ENCODE results near the gene ZNF292. TPM values are rescaled to one million over a fixed set of nuclear protein-coding genes. Genes with fewer than 3 reads are reported as not detected.
"Not testable (repeated sequence)": the region's sequence is repeated elsewhere in the genome, so short reads cannot be mapped to it uniquely, and the experiment has no call there.

ZNF292 gene
- total and polyA plus RNA-seq, 5 donors from 2014 or later = 25.6 to 119 (median 33.1) TPM

DNA sequence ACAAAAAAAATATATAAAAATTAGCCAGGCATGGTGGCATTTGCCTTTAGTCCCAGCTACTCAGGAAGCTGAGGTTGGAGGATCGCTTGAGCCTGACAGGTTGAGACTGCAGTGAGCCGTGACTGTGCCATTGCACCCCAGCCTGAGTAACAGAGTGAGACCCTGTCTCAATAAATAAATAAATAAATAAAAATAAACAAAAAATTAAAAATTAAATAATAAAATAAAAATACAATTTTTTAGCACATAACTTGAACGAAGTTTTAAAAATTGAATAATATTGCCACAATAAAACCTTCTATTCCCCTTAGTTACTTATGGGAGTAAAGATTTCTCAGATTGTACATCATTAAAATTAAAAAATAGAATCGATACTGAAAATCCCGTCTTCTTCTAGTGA, 31.3 kb upstream of the ZNF292 start:
- H3K4me3 Mint-ChIP-seq = no peak overlapping the region
- H3K9me3 Mint-ChIP-seq = peaks cover 0 to 3% (median 0%) of the 10 kb centered on the region in 7 donors
- ATAC-seq (ENCODE audit: low read depth in 2 of 2) (no peak), DNase-seq (no peak)
- H3K27ac Mint-ChIP-seq = no peak overlapping the region
- H3K27me3 Mint-ChIP-seq = peaks cover 33% of the 10 kb centered on the region
- Histone ChIP-seq H3K9me3 (ENCODE audit: control insufficient read depth in 2 of 2, low read length in 2 of 2) (no peaks in the 10 kb centered on the region), H3K4me1 (ENCODE audit: control insufficient read depth, insufficient read depth, low read length, poor library complexity, severe bottlenecking) (no peaks in the 10 kb centered on the region), H3K4me3 (ENCODE audit: low read depth, low read length) (no peak overlapping the region), H3K27me3 (ENCODE audit: control insufficient read depth, insufficient read depth, low read length) (peaks cover 6% of the 10 kb centered on the region), H3K27ac (ENCODE audit: insufficient read depth, low read length, poor library complexity, severe bottlenecking) (no peak overlapping the region), H3K36me3 (ENCODE audit: control insufficient read depth, insufficient read depth, low read length) (no peaks in the 10 kb centered on the region)
- no peaks in the 10 kb centered on the region for H3K4me1 Mint-ChIP-seq
- H3K36me3 Mint-ChIP-seq = no peaks in the 10 kb centered on the region

DNA sequence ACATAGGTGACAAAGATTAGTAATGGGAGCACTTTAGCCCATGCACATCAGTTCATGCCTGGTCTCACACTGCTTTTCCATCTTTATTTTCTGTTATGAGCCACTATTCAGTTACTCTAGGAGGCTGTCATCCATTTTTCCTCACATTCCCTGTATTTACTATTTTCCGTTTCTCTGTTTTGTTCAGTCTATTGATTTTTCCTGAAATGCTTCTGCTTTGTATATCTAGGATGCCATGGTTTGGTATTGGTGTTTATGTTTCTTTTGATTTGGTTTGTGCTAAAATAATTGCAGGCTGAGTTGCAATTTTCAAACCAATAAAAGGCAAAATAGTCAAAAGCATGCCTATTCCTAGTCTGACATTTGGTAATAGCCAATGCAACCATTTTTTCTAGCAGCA, 28.9 kb upstream of the ZNF292 start:
- Histone ChIP-seq H3K27ac (ENCODE audit: insufficient read depth, low read length, poor library complexity, severe bottlenecking) (no peak overlapping the region), H3K4me1 (ENCODE audit: control insufficient read depth, insufficient read depth, low read length, poor library complexity, severe bottlenecking) (no peaks in the 10 kb centered on the region), H3K4me3 (ENCODE audit: low read depth, low read length) (no peak overlapping the region), H3K9me3 (ENCODE audit: control insufficient read depth in 2 of 2, low read length in 2 of 2) (no peaks in the 10 kb centered on the region), H3K27me3 (ENCODE audit: control insufficient read depth, insufficient read depth, low read length) (peaks cover 4% of the 10 kb centered on the region), H3K36me3 (ENCODE audit: control insufficient read depth, insufficient read depth, low read length) (no peaks in the 10 kb centered on the region)
- H3K4me1 Mint-ChIP-seq = no peaks in the 10 kb centered on the region
- H3K4me3 Mint-ChIP-seq = no peak overlapping the region
- H3K27ac Mint-ChIP-seq = no peak overlapping the region
- no peaks in the 10 kb centered on the region for H3K36me3 Mint-ChIP-seq
- ATAC-seq (ENCODE audit: low read depth in 2 of 2) (no peak), DNase-seq (no peak)
- peaks cover 34% of the 10 kb centered on the region for H3K27me3 Mint-ChIP-seq
- peaks cover 0 to 3% (median 0%) of the 10 kb centered on the region in 7 donors for H3K9me3 Mint-ChIP-seq

DNA sequence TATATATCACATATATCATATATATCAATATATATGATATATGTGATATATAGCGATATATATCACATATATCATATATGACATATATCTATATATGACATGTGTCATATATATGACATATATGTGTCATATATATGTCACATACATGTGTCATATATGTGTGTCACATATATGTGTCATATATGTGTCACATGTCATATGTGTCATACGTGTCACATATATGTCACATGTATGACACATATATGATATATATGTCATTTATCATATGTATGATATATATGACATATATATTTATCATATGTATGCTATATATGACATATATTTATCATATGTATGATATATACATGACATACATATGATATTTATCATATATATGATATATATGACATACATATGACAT, 27.6 kb upstream of the ZNF292 start:
- Mint-ChIP-seq H3K9me3 (peaks cover 0 to 3% (median 0%) of the 10 kb centered on the region in 7 donors), H3K4me3 (no peak overlapping the region), H3K27ac (no peak overlapping the region), H3K27me3 (peaks cover 31% of the 10 kb centered on the region), H3K4me1 (no peaks in the 10 kb centered on the region), H3K36me3 (no peaks in the 10 kb centered on the region)
- H3K9me3 ChIP-seq (ENCODE audit: control insufficient read depth in 2 of 2, low read length in 2 of 2) = no peaks in the 10 kb centered on the region
- ATAC-seq (ENCODE audit: low read depth in 2 of 2) = no peak
- peaks cover 4% of the 10 kb centered on the region for H3K27me3 ChIP-seq (ENCODE audit: control insufficient read depth, insufficient read depth, low read length)
- H3K4me1 ChIP-seq (ENCODE audit: control insufficient read depth, insufficient read depth, low read length, poor library complexity, severe bottlenecking) = no peaks in the 10 kb centered on the region
- H3K27ac ChIP-seq (ENCODE audit: insufficient read depth, low read length, poor library complexity, severe bottlenecking) = no peak overlapping the region
- H3K4me3 ChIP-seq (ENCODE audit: low read depth, low read length) = no peak overlapping the region
- H3K36me3 ChIP-seq (ENCODE audit: control insufficient read depth, insufficient read depth, low read length) = no peaks in the 10 kb centered on the region
- DNase-seq = no peak

DNA sequence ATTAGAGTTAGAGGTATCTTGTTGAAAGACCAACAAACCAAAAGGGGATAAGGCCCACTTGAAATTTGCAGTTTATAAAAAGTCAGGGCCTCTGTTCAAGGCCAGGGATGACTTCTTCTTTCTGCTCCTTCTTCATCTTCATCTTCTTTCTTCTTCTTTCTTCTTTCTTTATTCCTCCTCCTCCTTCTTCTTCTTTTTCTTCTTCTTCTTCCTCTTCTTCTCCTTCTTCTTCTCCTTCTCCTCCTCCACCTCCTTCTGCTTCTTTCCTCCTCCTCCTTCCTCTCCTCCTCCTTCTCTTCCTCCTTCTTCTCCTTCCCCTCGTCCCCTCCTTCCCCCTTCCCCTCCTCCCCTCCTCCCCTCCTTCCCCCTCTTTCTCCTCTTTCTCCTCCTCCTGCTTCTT, 18.4 kb upstream of the ZNF292 start:
- H3K36me3 Mint-ChIP-seq = no peaks in the 10 kb centered on the region
- Histone ChIP-seq H3K27ac (ENCODE audit: insufficient read depth, low read length, poor library complexity, severe bottlenecking) (no peak overlapping the region), H3K9me3 (ENCODE audit: control insufficient read depth in 2 of 2, low read length in 2 of 2) (no peaks in the 10 kb centered on the region), H3K27me3 (ENCODE audit: control insufficient read depth, insufficient read depth, low read length) (no peaks in the 10 kb centered on the region), H3K4me3 (ENCODE audit: low read depth, low read length) (no peak overlapping the region), H3K4me1 (ENCODE audit: control insufficient read depth, insufficient read depth, low read length, poor library complexity, severe bottlenecking) (peaks cover 4% of the 10 kb centered on the region), H3K36me3 (ENCODE audit: control insufficient read depth, insufficient read depth, low read length) (no peaks in the 10 kb centered on the region)
- no peak for ATAC-seq (ENCODE audit: low read depth in 2 of 2)
- H3K4me3 Mint-ChIP-seq = no peak overlapping the region
- DNase-seq = no peak
- no peak overlapping the region for H3K27ac Mint-ChIP-seq
- peaks cover 0 to 5% (median 2%) of the 10 kb centered on the region in 4 donors for H3K4me1 Mint-ChIP-seq
- H3K9me3 Mint-ChIP-seq = peaks cover 0 to 2% (median 0%) of the 10 kb centered on the region in 7 donors
- H3K27me3 Mint-ChIP-seq = peaks cover 10% of the 10 kb centered on the region

DNA sequence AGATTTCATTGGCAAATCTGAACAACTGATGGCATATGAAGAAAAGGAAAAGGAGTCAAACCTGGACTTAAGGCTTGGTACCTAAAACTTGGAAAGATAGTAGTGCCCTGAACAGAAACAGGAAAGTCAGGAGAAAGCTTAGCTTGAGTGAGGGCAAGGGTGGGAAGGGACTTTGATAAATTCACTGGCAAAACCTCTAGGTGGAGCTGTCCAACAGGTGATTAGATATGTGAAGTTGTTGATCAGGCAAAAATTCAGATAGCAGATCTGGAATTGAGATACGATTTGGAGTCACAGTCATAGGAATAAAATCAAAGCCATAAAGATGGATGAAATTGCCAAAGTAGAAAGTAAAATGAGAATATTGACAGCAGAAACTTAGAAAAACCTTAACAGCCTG, 16.1 kb upstream of the ZNF292 start:
- Mint-ChIP-seq H3K27ac (no peak overlapping the region), H3K36me3 (no peaks in the 10 kb centered on the region), H3K4me1 (peaks cover 0 to 5% (median 2%) of the 10 kb centered on the region in 4 donors), H3K27me3 (peaks cover 17% of the 10 kb centered on the region), H3K9me3 (peaks cover 0 to 1% (median 0%) of the 10 kb centered on the region in 7 donors), H3K4me3 (no peak overlapping the region)
- Histone ChIP-seq H3K27me3 (ENCODE audit: control insufficient read depth, insufficient read depth, low read length) (no peaks in the 10 kb centered on the region), H3K4me3 (ENCODE audit: low read depth, low read length) (no peak overlapping the region), H3K9me3 (ENCODE audit: control insufficient read depth in 2 of 2, low read length in 2 of 2) (no peaks in the 10 kb centered on the region), H3K27ac (ENCODE audit: insufficient read depth, low read length, poor library complexity, severe bottlenecking) (no peak overlapping the region), H3K36me3 (ENCODE audit: control insufficient read depth, insufficient read depth, low read length) (no peaks in the 10 kb centered on the region), H3K4me1 (ENCODE audit: control insufficient read depth, insufficient read depth, low read length, poor library complexity, severe bottlenecking) (peaks cover 4% of the 10 kb centered on the region)
- DNase-seq (peak; percentile 41 to 73 (median 69)), ATAC-seq (ENCODE audit: low read depth in 2 of 2) (peak; percentile 59 to 67)

DNA sequence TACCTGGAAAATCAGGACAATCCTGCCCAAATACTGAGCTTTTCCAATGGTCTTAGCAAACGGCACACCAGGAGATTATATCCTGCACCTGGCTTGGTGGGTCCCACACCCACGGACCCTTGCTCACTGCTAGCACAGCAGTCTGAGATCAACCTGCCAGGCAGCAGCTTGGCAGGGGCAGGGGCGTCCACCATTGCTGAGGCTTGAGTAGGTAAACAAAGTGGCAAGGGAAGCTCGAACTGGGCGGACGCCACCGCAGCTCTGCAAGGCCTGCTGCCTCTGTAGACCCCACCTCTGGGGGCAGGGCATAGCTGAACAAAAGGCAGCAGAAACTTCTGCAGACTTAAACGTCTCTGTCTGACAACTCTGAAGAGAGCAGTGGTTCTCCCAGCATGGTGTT, 15.4 kb upstream of the ZNF292 start:
- H3K27me3 Mint-ChIP-seq = peaks cover 17% of the 10 kb centered on the region
- ATAC-seq (ENCODE audit: low read depth in 2 of 2); H3K27ac Mint-ChIP-seq; H3K27ac ChIP-seq (ENCODE audit: insufficient read depth, low read length, poor library complexity, severe bottlenecking); H3K36me3 ChIP-seq (ENCODE audit: control insufficient read depth, insufficient read depth, low read length); H3K4me1 ChIP-seq (ENCODE audit: control insufficient read depth, insufficient read depth, low read length, poor library complexity, severe bottlenecking); H3K36me3 Mint-ChIP-seq; H3K4me3 Mint-ChIP-seq; H3K9me3 ChIP-seq (ENCODE audit: control insufficient read depth in 2 of 2, low read length in 2 of 2); H3K27me3 ChIP-seq (ENCODE audit: control insufficient read depth, insufficient read depth, low read length); H3K9me3 Mint-ChIP-seq; H3K4me3 ChIP-seq (ENCODE audit: low read depth, low read length); H3K4me1 Mint-ChIP-seq; DNase-seq: not testable (repeated sequence)

DNA sequence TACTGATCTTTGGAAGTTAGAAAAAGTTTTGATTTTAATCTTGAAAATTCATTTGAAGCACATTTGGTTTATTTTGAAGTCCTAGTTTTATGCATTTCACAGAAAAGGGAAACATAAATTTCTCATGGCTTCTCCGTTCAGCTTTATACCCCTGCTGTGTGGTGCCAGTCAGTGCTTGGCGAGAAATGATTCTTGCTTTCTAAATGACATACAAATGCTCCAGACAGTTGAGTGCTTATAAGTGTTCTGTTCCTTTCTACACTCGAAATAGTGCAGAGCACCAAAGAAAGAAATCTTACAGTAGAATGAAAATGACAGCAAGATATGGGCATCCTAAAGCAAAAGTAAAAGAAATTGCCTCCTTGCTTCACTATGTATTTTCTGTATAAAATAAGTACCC, 9.0 kb upstream of the ZNF292 start:
- no peak for ATAC-seq (ENCODE audit: low read depth in 2 of 2)
- no peak overlapping the region for H3K27ac ChIP-seq (ENCODE audit: insufficient read depth, low read length, poor library complexity, severe bottlenecking)
- Mint-ChIP-seq H3K27ac (peak overlapping the region in 2 of 3 donors; percentile 26 to 35), H3K9me3 (no peaks in the 10 kb centered on the region), H3K4me1 (peaks cover 0 to 5% (median 4%) of the 10 kb centered on the region in 4 donors), H3K4me3 (peak overlapping the region in 3 of 4 donors; percentile 33 to 72 (median 44)), H3K27me3 (peaks cover 7% of the 10 kb centered on the region), H3K36me3 (no peaks in the 10 kb centered on the region)
- H3K27me3 ChIP-seq (ENCODE audit: control insufficient read depth, insufficient read depth, low read length) = no peaks in the 10 kb centered on the region
- H3K4me1 ChIP-seq (ENCODE audit: control insufficient read depth, insufficient read depth, low read length, poor library complexity, severe bottlenecking) = peaks cover 3% of the 10 kb centered on the region
- no peaks in the 10 kb centered on the region for H3K36me3 ChIP-seq (ENCODE audit: control insufficient read depth, insufficient read depth, low read length)
- H3K4me3 ChIP-seq (ENCODE audit: low read depth, low read length) = peak overlapping the region; percentile 19
- no peaks in the 10 kb centered on the region for H3K9me3 ChIP-seq (ENCODE audit: control insufficient read depth in 2 of 2, low read length in 2 of 2)
- DNase-seq = no peak

DNA sequence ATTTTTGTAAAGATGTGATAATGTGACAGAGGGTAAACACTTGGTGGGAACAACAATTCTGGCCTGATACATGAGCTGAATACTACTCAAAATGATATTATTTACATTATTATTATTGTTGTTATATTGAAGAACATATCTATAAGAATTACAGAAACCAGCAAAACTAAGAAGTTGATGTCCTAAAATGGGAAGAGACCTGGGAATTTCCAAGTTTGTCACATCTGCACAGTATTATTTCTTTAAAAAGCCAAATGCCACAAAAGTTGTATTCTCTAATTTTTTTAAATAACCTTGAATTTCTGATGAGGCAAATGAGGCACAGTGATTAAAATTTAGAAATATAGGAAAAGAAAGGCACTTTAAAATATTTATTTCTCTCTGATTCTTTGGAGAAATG, 5.0 kb upstream of the ZNF292 start:
- ATAC-seq (ENCODE audit: low read depth in 2 of 2) (no peak), DNase-seq (no peak)
- Histone ChIP-seq H3K27me3 (ENCODE audit: control insufficient read depth, insufficient read depth, low read length) (no peaks in the 10 kb centered on the region), H3K36me3 (ENCODE audit: control insufficient read depth, insufficient read depth, low read length) (no peaks in the 10 kb centered on the region), H3K4me3 (ENCODE audit: low read depth, low read length) (no peak overlapping the region), H3K9me3 (ENCODE audit: control insufficient read depth in 2 of 2, low read length in 2 of 2) (no peaks in the 10 kb centered on the region), H3K27ac (ENCODE audit: insufficient read depth, low read length, poor library complexity, severe bottlenecking) (no peak overlapping the region), H3K4me1 (ENCODE audit: control insufficient read depth, insufficient read depth, low read length, poor library complexity, severe bottlenecking) (peaks cover 36% of the 10 kb centered on the region)
- H3K9me3 Mint-ChIP-seq = no peaks in the 10 kb centered on the region
- H3K4me1 Mint-ChIP-seq = peaks cover 15 to 36% (median 25%) of the 10 kb centered on the region in 4 donors
- no peaks in the 10 kb centered on the region for H3K27me3 Mint-ChIP-seq
- H3K36me3 Mint-ChIP-seq = no peaks in the 10 kb centered on the region
- H3K4me3 Mint-ChIP-seq = peak overlapping the region in 2 of 4 donors; percentile 19 to 61
- H3K27ac Mint-ChIP-seq = no peak overlapping the region
